Measurements from ENCODE around the gene EHMT1. TPM values are rescaled to one million over a fixed set of nuclear protein-coding genes. Genes with fewer than 3 reads are reported as not detected.

EHMT1 gene
- polyA plus RNA-seq, 2 of the 4 experiments (the other 2 are of a cell fraction): 41.3 to 48.0 TPM

DNA sequence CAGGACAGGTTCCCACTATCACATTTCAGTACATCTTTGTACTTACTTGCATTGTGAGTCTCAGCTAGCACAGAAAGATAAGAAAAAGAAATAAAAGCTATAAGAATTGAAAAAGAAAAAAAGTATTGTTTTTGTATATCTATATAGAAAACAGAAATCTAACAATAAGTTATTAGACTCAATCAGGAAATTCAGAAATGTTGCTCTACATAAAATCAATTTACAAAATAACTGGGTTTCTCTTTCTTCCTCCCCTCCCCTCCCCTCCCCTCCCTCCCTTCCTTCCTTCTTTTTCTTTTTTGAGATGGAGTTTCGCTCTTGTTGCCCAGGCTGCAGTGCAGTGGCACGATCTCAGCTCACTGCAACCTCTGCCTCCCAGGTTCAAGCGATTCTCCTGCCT, 251.6 kb downstream of the EHMT1 start:
- Histone ChIP-seq H3K4me3 (no peak overlapping the region), H3K4me2 (no peak overlapping the region), H3K4me1 (no peaks in the 10 kb centered on the region), H3K9me3 (peaks cover 6% of the 10 kb centered on the region; the same call in 2 of the 3 replicates), H3K27ac (no peak overlapping the region)
- ATAC-seq (no peak), FAIRE-seq (no peak), DNase-seq (ENCODE audit: low read depth in 1 of 2, low spot score in 1 of 2) (no peak)
- TF ChIP-seq, protein P1, sequence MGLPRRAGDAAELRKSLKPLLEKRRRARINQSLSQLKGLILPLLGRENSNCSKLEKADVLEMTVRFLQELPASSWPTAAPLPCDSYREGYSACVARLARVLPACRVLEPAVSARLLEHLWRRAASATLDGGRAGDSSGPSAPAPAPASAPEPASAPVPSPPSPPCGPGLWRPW (IDR thresholded peaks at IDR 0.05): no peak
- TF ChIP-seq CBX8 (IDR thresholded peaks at IDR 0.05) (no peak), FOXS1 (CRISPR knock-in tag; IDR thresholded peaks at IDR 0.05) (no peak), HEYL (CRISPR knock-in tag; IDR thresholded peaks at IDR 0.05) (no peak), KDM5A (IDR thresholded peaks at IDR 0.05) (no peak), HOXA7 (CRISPR knock-in tag; IDR thresholded peaks at IDR 0.05) (no peak)
- WGBS (ENCODE audit: missing lambda C conversion rate): 17% methylated on average over 3 of the region's 3 CpGs
- CTCF ChIA-PET: no interaction called here
- POLR2A ChIA-PET: no interaction called here

DNA sequence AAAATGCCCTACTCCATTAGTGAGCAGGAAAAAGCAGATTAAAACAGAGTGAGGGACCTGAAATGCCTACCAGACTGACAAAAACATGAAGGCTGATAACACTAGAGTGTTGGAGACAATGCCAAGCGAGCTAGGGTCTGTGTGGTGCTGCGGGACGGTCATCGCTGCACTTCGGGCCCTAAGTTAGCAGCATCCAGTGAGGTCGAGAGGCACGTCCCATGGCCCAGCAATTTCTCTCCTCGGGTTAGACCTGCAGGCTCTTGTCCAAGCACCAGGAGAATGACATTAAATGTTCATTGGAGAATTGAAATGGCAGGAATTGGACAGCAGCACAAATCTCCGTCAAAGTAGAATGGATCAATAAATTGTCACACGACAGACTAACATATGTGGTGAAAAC, 253.5 kb downstream of the EHMT1 start:
- peak in 1 of 2 experiments; percentile 36; a peak in 1 of 6 replicates for ATAC-seq
- H3K4me1 ChIP-seq: no peaks in the 10 kb centered on the region
- H3K9me3 ChIP-seq: peaks cover 6% of the 10 kb centered on the region; the same call in 2 of the 3 replicates
- H3K4me2 ChIP-seq: no peak overlapping the region
- no peak for DNase-seq (ENCODE audit: low read depth in 1 of 2, low spot score in 1 of 2)
- H3K4me3 ChIP-seq: no peak overlapping the region
- CTCF ChIA-PET: no interaction called here
- WGBS (ENCODE audit: missing lambda C conversion rate): 42% methylated on average over 10 of the region's 10 CpGs
- no peak for FAIRE-seq
- POLR2A ChIA-PET: no interaction called here
- TF ChIP-seq FOXS1 (CRISPR knock-in tag; IDR thresholded peaks at IDR 0.05) (no peak), EP300 (IDR thresholded peaks at IDR 0.05) (no peak), MYC (IDR thresholded peaks at IDR 0.05; ENCODE audit: borderline replicate concordance, low read length) (no peak)
- H3K27ac ChIP-seq: no peak overlapping the region

DNA sequence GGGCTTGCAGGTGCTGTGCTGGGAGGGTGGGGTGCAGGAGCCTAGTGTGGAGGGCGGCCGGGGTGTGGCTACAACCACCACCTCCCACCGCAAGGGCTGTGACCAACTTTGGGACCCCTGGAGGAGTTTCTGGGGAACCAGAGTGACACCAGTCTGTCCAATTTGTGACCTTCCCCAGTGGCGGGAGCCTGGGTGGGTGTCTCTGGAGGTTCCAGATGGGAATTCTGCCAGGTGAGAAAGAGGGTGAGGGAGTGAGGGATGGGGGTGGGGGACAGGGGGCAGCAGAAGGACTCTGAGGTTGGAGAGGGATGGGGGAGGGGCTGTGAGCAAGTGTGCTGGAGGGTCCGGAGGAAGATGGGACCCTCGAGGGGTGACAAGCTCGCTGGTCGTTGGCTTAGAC, 254.6 kb downstream of the EHMT1 start:
- no peak for DNase-seq (ENCODE audit: low read depth in 1 of 2, low spot score in 1 of 2)
- POLR2A ChIA-PET: no interaction called here
- H3K9me3 ChIP-seq: peaks cover 6% of the 10 kb centered on the region; the same call in 2 of the 3 replicates
- ATAC-seq: no peak
- no peak overlapping the region for H3K4me2 ChIP-seq
- H3K4me3 ChIP-seq: no peak overlapping the region
- H3K4me1 ChIP-seq: no peaks in the 10 kb centered on the region
- CTCF ChIA-PET: no interaction called here
- TF ChIP-seq HOXB5 (CRISPR knock-in tag; IDR thresholded peaks at IDR 0.05) (no peak), TFCP2L1 (CRISPR knock-in tag; IDR thresholded peaks at IDR 0.05) (no peak), SMC3 (IDR thresholded peaks at IDR 0.05) (no peak), ESRRA (IDR thresholded peaks at IDR 0.05; ENCODE audit: borderline replicate concordance, low read length) (no peak), CBX2 (IDR thresholded peaks at IDR 0.05; ENCODE audit: borderline replicate concordance, low read depth) (no peak), EP300 (IDR thresholded peaks at IDR 0.05) (no peak), NPAS2 (CRISPR knock-in tag; IDR thresholded peaks at IDR 0.05; ENCODE audit: borderline replicate concordance) (no peak), MAFK (IDR thresholded peaks at IDR 0.05; ENCODE audit: partially characterized antibody) (no peak)
- FAIRE-seq: no peak
- H3K27ac ChIP-seq: no peak overlapping the region
- whole genome bisulfite sequencing (ENCODE audit: missing lambda C conversion rate): 22% methylated on average over 8 of the region's 8 CpGs

DNA sequence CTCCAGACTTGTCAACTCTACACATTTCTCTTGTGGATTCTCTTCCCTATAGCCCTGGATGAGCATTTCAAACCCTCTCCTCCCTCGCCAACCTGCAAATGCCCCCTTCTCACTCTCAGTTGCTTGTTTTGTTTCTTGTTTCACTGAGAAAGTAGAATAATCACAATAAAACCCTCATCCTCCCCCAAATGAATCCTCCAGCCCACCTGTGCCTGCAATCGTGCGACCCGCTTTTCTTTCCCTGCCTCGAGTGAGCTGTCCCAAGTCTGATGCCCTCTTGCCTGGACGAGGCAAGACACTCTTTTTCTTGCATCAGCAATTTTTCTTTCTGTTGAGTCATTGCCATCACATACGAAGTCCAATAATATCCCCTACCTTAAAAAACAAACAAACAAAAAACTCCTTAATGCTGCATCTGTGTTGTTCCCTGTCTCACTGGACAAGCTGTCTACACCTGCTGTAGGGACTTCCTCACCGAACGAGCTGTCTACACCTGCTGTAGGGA, 255.1 kb downstream of the EHMT1 start:
- WGBS (ENCODE audit: missing lambda C conversion rate): 49% methylated on average over 9 of the region's 9 CpGs
- POLR2A ChIA-PET: no interaction called here
- FAIRE-seq: no peak

DNA sequence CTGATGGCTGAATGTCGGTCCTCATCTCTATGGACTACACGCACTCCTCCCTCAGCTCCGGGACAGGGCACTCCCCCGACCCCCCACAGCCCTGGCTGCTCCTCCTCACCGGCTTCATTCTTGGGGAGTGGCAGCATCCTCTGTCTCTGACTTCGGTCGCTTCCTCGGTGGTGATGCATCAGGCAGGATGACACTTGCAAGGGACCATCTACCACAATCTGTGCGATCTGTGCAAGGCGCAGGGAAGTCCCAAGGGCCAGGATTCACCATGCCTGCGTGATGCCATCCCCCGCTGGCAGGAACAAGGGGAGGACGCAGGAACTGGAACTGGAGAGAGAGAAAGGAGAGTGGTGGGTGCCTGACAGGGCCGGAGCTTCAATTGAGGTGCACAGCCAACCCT, 256.5 kb downstream of the EHMT1 start:
- Histone ChIP-seq H3K27ac (no peak overlapping the region), H3K4me1 (no peaks in the 10 kb centered on the region), H3K9me3 (no peaks in the 10 kb centered on the region), H3K4me3 (no peak overlapping the region), H3K4me2 (no peak overlapping the region)
- DNase-seq (ENCODE audit: low read depth in 1 of 2, low spot score in 1 of 2): no peak
- ChIA-PET CTCF (interaction anchor here (1.1 kb wide), 1 partner anchor 9 kb away, joined by 3 read pairs; no protein-coding TSS in a partner anchor), POLR2A (no interaction called here)
- 53% methylated on average over 13 of the region's 14 CpGs for WGBS (ENCODE audit: missing lambda C conversion rate)
- no peak for FAIRE-seq
- no peak for ATAC-seq
- TF ChIP-seq RNF2 (IDR thresholded peaks at IDR 0.05; ENCODE audit: borderline replicate concordance, low read depth) (no peak), MAZ (IDR thresholded peaks at IDR 0.05; ENCODE audit: borderline replicate concordance, low read depth, low read length) (no peak), PHF8 (IDR thresholded peaks at IDR 0.05; ENCODE audit: borderline replicate concordance, low read depth) (no peak), HOXB5 (CRISPR knock-in tag; IDR thresholded peaks at IDR 0.05) (no peak), CHD2 (IDR thresholded peaks at IDR 0.05; ENCODE audit: low read length, partially characterized antibody) (no peak)
- TF ChIP-seq, protein P2, sequence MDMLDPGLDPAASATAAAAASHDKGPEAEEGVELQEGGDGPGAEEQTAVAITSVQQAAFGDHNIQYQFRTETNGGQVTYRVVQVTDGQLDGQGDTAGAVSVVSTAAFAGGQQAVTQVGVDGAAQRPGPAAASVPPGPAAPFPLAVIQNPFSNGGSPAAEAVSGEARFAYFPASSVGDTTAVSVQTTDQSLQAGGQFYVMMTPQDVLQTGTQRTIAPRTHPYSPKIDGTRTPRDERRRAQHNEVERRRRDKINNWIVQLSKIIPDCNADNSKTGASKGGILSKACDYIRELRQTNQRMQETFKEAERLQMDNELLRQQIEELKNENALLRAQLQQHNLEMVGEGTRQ (IDR thresholded peaks at IDR 0.05): no peak
- TF ChIP-seq, protein P3, sequence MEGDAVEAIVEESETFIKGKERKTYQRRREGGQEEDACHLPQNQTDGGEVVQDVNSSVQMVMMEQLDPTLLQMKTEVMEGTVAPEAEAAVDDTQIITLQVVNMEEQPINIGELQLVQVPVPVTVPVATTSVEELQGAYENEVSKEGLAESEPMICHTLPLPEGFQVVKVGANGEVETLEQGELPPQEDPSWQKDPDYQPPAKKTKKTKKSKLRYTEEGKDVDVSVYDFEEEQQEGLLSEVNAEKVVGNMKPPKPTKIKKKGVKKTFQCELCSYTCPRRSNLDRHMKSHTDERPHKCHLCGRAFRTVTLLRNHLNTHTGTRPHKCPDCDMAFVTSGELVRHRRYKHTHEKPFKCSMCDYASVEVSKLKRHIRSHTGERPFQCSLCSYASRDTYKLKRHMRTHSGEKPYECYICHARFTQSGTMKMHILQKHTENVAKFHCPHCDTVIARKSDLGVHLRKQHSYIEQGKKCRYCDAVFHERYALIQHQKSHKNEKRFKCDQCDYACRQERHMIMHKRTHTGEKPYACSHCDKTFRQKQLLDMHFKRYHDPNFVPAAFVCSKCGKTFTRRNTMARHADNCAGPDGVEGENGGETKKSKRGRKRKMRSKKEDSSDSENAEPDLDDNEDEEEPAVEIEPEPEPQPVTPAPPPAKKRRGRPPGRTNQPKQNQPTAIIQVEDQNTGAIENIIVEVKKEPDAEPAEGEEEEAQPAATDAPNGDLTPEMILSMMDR (IDR thresholded peaks at IDR 0.05): no peak
- TF ChIP-seq, protein P4, sequence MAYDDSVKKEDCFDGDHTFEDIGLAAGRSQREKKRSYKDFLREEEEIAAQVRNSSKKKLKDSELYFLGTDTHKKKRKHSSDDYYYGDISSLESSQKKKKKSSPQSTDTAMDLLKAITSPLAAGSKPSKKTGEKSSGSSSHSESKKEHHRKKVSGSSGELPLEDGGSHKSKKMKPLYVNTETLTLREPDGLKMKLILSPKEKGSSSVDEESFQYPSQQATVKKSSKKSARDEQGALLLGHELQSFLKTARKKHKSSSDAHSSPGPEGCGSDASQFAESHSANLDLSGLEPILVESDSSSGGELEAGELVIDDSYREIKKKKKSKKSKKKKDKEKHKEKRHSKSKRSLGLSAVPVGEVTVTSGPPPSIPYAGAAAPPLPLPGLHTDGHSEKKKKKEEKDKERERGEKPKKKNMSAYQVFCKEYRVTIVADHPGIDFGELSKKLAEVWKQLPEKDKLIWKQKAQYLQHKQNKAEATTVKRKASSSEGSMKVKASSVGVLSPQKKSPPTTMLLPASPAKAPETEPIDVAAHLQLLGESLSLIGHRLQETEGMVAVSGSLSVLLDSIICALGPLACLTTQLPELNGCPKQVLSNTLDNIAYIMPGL (CRISPR knock-in tag; IDR thresholded peaks at IDR 0.05; ENCODE audit: borderline replicate concordance): no peak

More for the DNA sequence above, 255.1 kb downstream of the EHMT1 start:
- no peaks in the 10 kb centered on the region for H3K4me1 ChIP-seq
- TF ChIP-seq JUNB (IDR thresholded peaks at IDR 0.05) (no peak), NFE2L2 (conservative IDR thresholded peaks at IDR 0.05; ENCODE audit: low read length) (0 out of 2 replicates have a peak, but pooled peaks have one; percentile 7), MAFK (IDR thresholded peaks at IDR 0.05; ENCODE audit: partially characterized antibody) (peak; percentile 89), HOXB13 (CRISPR knock-in tag; IDR thresholded peaks at IDR 0.05; ENCODE audit: low read depth) (no peak)
- peaks cover under 1% of the 10 kb centered on the region; the same call in 1 of the 3 replicates for H3K9me3 ChIP-seq
- CTCF ChIA-PET: no interaction called here
- H3K4me2 ChIP-seq: 0 out of 3 replicates have a peak overlapping the region, but pooled peaks have one; percentile 12
- ATAC-seq (no peak), DNase-seq (ENCODE audit: low read depth in 1 of 2, low spot score in 1 of 2) (no peak)
- no peak overlapping the region for H3K27ac ChIP-seq
- no peak overlapping the region for H3K4me3 ChIP-seq

All from A549 (cell line).